ENCODE data around the gene C2orf49.

Gene C2orf49

GRCh38 chr2:105362862-105363591, 25.7 kb downstream of the C2orf49 start:
- no peak for DNase-seq (ENCODE audit: low spot score)

GRCh38 chr2:105364436-105365139, 27.2 kb downstream of the C2orf49 start:
- no peak for DNase-seq (ENCODE audit: low spot score)

GRCh38 chr2:105365206-105365605, 27.9 kb downstream of the C2orf49 start:
- no peak for DNase-seq (ENCODE audit: low spot score)

GRCh38 chr2:105368759-105369408, 31.5 kb downstream of the C2orf49 start:
- DNase-seq (ENCODE audit: low spot score): no peak

GRCh38 chr2:105369777-105370690, 32.7 kb downstream of the C2orf49 start:
- peak; percentile 89 for DNase-seq (ENCODE audit: low spot score)

GRCh38 chr2:105371156-105371555, 33.8 kb downstream of the C2orf49 start:
- no peak for DNase-seq (ENCODE audit: low spot score)

- DNase-seq (ENCODE audit: low spot score): no peak
Observed at GRCh38 chr2:105371810-105372209, 34.5 kb downstream of the C2orf49 start.

- DNase-seq (ENCODE audit: low spot score): no peak
Observed at GRCh38 chr2:105373344-105373781, 36.0 kb downstream of the C2orf49 start.

- DNase-seq (ENCODE audit: low spot score): no peak
Observed at GRCh38 chr2:105373895-105374401, 36.6 kb downstream of the C2orf49 start.

- DNase-seq (ENCODE audit: low spot score): no peak
Observed at GRCh38 chr2:105375001-105375561, 37.7 kb downstream of the C2orf49 start.

GRCh38 chr2:105376010-105376409, 38.7 kb downstream of the C2orf49 start:
- no peak for DNase-seq (ENCODE audit: low spot score)

- no peak for DNase-seq (ENCODE audit: low spot score)
Observed at GRCh38 chr2:105376789-105377240, 39.5 kb downstream of the C2orf49 start.

- peak; percentile 44 for DNase-seq (ENCODE audit: low spot score)
Observed at GRCh38 chr2:105377871-105378270, 40.5 kb downstream of the C2orf49 start.

- no peak for DNase-seq (ENCODE audit: low spot score)
Observed at GRCh38 chr2:105378276-105378840, 41.0 kb downstream of the C2orf49 start.

- DNase-seq (ENCODE audit: low spot score): no peak
Observed at GRCh38 chr2:105378921-105379383, 41.6 kb downstream of the C2orf49 start.

- DNase-seq (ENCODE audit: low spot score): no peak
Observed at GRCh38 chr2:105379741-105380186, 42.4 kb downstream of the C2orf49 start.

GRCh38 chr2:105380432-105381100, 43.2 kb downstream of the C2orf49 start:
- peak; percentile 40 for DNase-seq (ENCODE audit: low spot score)

GRCh38 chr2:105381101-105381668, 43.8 kb downstream of the C2orf49 start:
- DNase-seq (ENCODE audit: low spot score): no peak

GRCh38 chr2:105382177-105382576, 44.8 kb downstream of the C2orf49 start:
- DNase-seq (ENCODE audit: low spot score): no peak

Measured in hematopoietic multipotent progenitor cell treated with erythropoietin and hydrocortisone succinate and interleukin-3 and kit ligand, for 17 days (in vitro differentiated cells).